ENCODE data around the gene GINS2.

The GINS2 gene

DNA sequence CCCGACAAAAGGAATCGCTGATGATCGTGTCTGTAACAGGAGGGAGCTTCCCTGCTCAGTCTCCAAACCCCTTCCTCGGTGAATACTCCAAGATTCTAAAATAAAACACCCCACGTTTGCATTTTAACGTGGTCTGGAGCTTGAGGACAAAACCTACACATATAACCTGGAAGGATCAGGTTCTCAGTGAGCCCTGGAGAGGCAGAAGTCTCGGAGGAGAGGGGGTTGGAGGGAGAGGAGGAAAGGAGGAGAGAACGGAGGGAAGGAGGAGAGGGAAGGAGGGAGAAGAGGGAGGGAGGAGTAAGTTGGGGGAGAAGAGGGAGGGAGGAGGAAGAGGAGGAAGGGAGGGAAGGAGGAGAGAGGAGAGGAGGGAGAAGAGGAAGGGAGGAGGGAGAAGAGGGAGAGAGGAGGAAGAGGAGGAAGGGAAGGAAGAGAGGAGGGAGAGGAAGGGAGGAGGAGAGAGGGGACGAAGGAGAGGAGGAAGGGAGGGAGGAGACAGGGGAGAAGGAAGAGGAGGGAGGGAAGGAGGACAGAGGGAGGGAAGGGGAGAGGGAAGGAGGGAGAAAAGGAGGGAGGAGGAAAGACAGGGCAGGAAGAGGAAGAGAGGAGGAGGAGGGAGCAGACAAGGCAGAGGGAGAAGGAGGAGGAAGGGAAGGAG, 27.4 kb upstream of the GINS2 start:
- no peak for DNase-seq

DNA sequence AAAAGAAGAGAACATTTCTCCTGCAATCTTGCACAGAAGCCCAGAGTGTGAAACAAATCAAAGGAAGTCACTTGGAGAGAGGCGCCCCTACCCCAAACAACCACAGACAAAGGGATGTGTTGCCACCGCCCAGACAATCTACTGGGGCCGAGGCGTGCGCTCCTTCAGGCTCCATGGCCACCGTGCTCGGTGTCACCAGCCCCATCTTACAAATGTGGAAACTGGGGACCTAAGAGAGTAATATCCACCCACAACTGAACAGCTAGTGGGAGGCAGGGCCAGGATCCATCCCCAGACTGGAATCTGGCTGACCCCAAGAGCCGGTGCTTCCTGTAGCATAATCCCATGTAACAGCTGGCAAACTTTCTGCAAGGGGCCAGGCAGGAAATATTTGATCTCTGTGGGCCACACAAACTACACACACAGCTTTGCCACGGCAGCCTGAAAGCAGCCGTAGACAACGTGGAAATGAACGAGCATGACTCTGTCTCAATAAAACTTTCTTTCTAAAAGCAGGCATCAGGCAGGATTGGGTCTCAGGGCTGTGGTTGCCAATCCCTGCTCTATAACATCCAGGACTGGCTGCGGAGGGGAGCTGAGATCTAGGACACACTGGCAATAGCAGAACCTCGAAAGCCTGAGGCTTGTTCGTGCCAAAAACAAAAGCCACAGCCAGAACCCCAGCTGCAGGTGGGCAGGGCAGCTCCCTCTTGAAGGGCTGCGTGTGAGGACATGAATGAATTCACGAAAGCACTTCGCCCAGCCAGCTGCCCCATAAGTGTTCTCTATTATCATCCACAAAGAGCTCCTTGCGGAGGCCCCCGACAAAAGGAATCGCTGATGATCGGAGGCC, 26.6 kb upstream of the GINS2 start:
- no peak for DNase-seq

DNA sequence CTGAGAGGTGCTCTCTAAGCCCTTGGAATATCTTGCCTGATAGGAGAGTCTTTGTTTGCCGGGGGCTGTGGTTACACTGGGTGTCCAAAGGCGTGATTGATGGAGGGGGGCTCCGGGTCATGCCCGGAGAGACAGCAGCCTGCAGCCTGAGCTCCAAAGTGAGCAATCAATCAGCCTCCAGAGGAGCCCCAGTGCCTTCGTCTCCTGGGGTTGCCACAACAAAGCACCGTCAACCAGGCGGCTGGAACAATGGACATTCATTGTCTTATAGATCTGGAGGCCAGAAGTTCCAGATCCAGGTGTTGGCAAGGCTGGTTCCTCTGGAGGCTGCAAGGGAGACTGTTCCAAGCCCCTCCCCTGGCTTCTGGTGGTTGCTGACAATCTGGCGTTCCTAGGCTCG, 24.0 kb upstream of the GINS2 start:
- no peak for DNase-seq

DNA sequence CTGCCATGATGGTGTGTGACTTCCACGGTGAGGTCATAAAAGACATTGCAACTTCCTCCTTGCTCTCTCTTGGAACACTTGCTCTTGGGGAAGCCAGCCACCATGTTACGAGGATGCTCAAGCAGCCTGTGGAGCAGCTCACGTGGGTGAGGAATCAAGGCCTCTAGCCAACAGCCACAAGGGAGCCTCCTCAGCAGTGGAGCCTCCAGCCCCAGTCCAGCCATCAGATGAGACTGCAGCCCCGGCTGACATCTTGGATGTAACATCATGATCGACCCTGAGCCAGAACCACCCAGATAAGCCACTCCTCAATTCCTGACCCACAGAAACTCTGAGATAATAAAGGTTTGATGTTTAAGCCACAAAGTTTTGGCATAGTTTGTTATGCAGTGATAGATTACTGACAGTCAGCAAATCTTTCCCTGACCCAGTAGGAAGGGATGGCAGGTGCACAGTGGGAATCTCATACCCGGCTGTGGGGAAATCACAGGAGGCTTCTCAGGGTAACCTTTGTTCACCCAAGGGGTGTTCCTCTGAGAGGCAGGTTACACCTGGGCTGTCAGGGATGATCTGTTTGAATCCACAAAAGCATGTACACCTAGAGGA, 23.3 kb upstream of the GINS2 start:
- no peak for DNase-seq

DNA sequence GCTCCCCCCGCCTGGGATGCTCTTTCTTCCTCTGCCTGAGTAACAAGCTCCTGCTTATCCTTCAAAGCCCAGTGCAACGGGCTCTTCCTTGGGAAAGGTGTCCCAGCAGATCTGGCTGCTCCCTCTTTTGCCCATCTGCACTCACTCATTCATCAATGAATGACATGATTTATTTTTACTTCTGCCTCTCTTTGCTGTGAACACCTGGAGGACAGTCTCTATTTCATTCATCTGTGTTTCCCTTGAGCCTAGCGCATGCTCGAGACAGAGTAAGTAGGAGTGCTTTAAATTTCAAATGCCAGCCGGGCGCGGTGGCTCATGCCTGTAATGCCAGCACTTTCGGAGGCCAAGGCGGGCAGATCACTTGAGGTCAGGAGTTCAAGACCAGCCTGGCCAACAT, 22.0 kb upstream of the GINS2 start:
- no peak for DNase-seq

DNA sequence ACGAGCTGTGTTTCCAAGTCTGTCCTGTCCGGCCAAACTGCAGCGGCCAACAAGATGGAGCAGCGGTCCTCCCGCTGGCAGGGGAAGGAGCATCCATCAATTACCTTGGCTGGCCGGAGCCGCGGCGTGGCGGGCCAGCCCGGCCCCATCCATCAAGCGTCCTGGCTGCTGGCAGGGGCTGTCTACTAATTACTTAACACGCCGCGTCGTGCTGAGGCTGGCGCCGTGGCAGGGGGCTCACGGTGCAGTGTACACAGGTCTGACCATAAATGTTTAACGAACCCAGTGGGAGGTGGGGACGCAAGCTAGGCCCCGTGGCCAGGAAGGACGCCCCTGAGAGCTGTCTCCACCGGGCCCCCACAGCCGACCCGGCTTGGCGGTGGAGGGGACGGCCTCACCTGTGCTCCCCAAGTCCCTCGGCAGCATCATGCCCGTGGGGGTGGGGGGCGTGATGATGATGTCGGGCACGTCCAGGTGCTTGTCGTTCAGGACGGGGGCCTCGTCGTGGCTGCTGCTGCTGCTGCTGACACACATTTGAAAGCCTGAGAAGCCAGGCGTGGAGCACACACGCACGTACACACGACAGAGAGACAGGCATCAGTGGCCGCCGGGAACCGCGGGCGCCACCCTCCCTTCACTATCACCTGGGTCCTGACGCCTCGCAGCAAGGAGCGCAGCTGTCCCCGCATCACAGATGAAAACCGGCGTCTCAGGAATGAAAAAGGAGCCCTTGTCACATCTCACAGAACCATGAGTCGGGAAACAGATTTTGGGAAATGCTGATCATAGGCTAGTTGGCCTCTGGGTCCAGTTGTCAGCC, 21.2 kb upstream of the GINS2 start:
- DNase-seq = no peak

DNA sequence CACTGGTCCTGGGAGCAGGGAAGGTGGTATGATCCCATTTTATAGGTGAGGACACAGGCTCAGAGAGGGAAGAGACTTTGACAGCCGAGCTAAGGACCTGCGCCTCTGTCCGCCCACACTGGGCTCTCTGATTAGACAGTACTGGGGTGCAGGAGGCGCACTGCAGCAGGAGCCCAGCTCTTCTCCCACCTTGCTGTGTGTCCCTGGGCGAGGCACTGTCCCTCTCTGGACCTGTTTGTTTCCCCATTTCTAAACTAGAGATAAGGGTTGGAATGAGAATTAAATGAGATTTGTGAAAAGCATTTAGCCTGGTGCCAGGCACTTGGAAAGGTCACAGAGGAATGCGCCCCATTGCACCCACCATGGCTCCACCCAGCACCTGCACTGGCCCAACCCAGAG, 19.6 kb upstream of the GINS2 start:
- no peak for DNase-seq

DNA sequence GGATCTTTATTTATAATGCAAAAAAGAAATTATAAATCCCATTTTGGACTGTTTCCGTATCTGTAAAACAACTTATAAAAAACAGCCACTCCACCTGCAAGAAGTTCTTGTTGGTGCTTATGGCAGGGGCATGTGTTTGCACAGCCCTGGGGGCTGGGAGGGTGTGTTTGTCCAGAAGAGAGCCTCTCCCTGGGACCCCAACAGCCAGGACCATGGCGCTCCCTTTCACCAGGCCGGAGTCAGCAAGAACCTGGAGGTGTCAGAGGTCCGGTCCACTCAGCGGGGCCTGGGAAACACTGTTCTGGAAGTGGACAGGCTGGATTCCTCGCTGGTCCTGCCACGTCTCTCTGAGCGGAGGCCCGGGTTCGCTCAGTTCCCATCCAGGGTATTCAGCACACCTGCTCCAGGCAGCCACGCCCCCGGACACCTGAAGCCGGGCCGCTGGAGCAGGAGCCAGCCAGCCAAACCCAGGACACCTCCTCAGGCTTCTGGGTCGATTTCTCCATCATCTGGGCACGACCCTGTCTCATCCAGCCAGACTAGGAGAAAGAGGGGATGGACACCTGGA, 18.9 kb upstream of the GINS2 start:
- DNase-seq = no peak

DNA sequence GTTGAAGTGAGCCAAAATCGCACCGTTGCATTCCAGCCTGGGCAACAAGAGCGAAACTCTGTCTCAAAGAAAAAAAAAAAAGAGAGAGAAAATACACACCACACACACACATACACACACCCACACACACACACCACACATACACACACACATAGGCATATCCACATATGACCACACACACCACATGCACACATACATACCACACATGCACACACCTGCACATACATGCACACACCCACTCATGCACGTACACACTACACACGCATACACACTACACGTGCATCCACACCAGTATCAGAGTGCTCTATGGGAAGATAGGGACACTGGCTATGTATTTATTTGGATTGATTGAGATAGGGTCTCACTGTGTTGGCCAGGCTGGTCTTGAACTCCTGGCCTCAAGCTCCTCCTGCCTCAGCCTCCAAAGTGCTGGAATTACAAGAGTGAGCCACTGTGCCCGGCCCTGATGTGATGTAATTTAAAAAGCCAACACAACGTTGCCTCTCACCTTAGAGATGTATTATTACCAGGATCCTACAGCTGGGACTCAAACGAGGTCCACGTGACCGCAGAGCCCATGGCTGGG, 17.8 kb upstream of the GINS2 start:
- no peak for DNase-seq

DNA sequence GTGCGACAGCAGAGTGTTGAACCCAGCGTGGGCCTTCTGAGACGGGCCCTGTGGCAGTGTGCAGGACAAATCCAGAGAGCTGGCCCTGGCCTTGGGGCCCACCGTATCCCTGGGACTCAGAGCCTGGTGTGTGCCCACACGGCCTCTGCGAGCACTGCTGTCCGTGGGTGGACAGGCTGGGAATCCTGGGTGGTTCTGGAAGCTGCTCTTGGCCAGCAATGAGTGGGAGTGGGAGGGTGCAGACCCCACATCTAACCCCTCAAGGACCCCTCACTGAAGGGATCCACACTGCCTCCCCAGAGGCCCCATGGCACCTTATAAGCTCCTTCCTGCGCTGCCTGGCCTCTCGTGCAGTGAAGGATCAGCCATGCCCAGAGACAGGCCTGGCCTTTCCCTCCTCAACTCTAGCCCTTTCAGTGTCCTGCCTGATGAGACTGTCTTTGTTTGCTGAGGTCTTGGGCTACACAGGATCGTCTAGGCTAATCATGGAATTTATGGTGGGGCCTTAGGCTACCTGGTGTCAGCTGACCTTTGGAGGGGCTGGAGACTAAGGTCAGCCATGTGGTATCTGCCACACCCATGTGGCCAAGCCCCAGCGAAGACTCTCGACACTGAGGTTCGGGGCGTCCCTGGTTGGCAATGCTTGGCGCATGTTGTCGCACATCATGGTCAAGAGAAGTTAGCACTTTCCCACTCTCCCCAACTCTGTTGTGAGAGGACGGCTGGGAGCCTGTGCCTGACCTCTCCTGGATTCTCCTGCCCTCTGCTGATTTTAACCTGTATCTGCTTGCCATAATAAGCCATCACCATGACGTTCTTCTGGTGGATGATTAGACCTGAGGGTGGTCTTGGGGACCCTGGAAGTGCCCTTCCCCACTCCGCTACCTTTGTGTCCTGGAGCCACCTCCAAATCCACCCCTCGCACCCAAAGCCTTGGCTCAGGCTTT, 16.4 kb upstream of the GINS2 start:
- no peak for DNase-seq

DNA sequence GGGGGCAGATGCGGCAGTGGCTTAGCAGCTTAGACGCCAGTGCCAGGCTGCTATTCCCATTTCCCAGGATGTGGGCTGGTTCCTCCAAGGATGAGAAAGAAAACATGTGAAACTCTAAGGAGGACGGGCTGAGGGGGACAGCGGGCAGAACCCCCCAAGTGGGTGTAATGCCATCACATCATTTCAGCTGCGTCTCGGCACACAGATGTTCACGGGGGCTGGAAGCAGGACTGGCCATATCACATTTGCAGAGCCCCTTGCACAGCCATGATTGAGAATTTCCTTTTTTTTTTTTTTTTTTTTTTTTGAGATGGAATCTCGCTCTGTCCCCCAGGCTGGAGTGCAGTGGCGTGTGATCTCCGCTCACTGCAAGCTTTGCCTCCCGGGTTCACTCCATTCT, 15.3 kb upstream of the GINS2 start:
- no peak for DNase-seq

DNA sequence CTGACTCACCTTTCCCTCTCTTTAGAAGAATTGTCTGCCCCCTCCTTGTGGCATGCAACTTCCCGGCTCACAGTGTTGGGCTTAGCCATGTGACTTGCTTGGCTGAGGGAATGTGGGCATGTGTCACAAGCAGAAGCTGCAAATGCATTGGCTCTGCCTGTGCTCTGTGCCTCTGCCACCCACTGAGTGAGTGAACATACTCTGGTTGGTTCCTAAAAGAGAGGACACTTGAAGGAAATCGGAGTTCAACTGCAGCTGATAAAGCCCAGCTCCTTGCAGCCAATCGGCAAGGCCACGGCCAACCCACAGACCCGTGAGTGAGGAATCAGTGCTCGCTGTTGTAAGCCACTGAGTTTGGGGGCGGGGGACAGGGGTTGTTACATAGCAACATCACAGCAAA, 10.9 kb upstream of the GINS2 start:
- peak in 40 of 58 donors; percentile 9 to 80 (median 39) for DNase-seq

DNA sequence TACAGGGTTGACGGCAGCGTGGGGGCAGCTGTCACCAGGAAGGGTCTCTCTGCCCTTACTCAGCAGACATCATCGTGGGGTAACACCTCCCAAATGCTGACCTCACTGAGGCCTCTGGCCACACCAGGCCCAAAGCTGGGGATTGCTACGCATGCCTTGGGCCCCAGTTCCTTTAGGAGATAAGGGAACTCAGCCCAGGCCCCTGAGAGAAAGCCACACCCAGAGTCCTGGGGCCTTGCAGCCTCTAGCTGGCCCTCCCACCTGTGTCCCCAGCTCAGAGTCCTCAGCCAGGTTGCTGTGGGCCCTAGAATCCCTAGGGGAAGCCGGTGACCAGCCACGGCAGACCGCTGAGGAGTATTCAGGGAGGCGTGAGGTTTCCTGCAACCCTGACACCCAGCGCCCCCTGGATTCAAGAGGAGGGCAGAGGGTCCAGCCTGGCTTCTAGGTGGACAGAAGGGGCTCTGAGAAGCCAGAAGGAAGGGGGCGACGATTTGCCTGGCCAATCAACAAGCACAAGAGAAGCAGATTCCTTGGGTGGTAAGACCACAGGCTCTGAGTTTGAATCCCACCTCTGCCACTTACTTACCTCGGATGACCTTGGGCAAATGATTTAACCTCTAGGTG, 10.3 kb upstream of the GINS2 start:
- no peak for DNase-seq

DNA sequence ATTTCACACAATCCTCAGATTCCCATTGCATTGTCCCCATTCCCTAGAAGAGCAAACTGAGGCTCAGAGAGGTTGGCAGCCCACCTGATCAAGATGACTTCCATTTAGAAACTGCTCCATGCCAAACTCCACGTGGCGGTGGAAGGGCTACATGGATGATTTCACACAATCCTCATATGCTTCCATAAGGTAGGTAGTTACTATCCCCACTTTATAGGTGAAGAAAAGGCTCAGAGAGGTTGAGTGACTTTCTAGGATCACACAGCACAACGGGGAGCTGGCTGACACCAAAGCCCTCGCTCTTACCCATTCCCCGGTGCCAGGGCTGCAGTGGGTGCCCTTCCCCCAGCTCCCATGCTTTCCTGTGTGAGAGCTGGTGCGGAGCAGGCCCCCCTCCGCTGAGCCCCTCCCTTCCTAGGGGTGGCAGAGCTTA, 9.7 kb upstream of the GINS2 start:
- no peak for DNase-seq

DNA sequence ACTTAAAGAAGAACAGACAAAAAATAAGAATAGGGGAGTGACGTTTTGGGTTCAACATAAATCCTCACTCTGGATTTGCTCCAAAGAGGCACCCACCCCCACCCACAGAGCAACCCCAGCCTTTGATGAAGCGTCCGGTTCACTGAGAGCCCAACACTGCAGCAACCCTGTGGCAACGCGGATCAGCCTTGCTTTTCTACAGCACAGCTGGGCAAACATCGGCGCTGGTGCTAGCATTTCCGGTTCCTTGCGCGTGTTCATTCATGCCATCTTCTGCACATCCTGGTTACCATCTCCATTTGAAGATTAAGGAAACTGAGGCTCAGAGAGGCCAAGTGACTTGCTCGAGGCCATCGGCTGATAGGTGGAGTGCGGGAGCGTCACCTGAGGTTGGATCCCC, 8.7 kb upstream of the GINS2 start:
- DNase-seq = no peak

DNA sequence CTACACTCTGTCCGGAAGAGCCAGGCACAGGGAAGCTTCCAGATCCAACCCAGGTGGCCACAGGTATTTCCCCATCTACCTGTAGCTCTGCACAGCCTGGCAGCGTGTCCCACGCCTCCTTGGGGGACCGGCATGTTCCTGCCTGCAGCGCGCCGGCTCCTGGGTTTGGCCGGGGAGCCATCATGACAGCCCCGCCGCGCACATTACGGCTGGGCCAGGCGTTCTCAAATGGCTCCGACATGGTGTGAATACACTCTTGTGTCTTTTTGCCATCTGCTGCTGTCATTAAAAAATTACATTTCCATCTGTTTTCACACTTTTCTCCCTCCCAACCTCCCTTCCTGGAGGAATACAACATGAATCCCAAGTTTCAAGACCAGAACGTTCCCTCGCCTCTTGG, 8.0 kb upstream of the GINS2 start:
- peak in 7 of 58 donors; percentile 4 to 36 (median 18) for DNase-seq

DNA sequence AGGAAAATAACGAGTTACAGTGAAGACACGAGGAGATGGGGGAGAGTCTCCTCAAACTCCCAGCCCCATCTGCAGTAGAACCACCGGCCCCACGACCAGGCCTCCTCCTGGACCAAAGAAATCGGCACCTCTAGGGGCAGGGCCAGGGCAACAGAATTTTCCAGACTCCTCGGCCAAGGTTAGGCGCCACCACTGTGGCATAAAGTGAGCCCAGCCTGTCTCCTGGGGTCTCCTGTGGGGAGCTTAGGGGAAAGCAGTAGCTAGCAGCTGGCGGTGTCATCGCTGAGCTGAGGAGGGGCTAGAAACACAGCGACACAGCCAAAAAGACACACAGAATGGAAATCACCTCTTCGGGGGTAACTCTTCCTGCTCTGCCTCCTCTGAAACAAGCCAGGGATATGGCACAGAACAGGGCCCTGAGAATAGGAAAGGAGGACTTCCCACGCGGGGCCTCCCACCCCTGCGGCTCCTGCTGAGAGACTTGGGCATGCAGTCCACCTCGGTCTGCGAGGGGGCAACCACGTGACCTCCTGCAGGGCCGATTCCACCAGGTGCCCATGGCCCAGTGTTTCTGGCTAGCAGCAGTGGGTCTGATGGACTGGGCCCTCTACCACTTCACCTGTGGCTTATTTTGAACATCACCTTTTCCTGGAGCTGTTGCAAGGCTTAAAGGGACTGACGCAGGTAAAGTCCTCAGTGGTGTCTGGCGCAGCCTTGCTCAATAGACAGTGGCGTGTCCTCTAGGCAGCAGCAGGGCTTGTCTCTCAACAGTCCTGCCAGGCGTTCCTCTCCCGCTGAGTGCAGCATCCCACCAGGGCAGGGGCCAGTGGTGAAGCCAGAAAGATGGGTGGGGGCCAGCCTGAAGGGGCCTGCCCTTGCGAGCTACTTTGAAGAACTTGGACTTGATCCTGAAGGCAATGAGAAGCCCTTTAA, 6.7 kb upstream of the GINS2 start:
- DNase-seq = no peak

DNA sequence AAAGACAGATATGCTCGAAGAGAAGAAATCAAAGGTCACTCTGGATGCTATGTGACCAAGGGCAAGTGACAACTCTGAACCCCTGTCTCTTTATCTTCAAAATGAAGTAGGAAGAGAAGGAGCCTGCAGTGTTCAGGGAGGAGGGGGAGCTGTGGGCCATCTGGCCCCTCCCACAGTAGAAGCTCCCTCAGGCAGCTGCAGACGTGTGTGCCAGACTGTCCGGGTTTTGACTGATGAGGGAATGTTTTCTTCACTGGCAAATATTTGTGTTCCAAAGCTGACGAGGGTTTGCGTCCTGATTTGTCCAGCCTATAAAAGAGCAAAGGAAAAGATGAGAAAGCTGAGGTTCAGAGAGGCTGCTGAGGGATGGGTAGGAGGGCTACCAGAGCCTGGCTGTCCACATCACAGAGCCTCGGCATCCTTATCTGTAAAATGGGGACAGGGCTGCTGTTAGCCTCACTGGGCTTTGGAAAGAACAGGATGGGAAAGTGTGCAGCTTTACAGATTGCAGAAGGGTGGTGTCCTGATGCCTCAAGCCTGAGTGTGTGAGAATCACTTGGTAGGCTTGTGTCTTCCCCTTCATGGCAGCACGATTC, 1.8 kb upstream of the GINS2 start:
- DNase-seq = no peak
